HG03039 (cell line): ENCODE data around the gene ATP8B3.

Experiments used
- ATAC-seq: cut with Tn5 transposase; IDR thresholded peaks from one replicate; pipeline ENCODE4 v1.9.1; 2021; ENCODE audit warnings: mild to moderate bottlenecking, moderate library complexity; ENCODE audit not compliant: unreplicated experiment

ATP8B3 gene

DNA sequence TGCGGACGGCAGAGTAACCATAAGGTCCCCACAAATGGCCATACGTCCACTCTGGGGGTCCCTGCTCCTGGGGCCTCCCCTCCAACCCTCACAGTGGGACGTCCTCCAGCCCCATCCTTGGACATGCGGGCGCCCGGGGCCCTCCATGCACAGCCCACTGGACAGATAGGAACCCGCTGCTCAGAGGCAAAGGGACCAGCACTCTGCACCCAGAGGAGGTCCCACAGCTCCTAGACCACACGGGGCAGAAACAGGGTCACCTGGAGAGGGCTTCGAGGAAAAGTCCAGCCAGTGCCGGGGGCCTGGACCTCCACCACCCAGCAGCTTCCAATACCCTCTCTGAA lies 25.1 kb upstream of the ATP8B3 start:
- no peak for ATAC-seq

- ATAC-seq = no peak
Measured at GRCh38 chr19:1836458-1837221, 24.6 kb upstream of the ATP8B3 start.

DNA sequence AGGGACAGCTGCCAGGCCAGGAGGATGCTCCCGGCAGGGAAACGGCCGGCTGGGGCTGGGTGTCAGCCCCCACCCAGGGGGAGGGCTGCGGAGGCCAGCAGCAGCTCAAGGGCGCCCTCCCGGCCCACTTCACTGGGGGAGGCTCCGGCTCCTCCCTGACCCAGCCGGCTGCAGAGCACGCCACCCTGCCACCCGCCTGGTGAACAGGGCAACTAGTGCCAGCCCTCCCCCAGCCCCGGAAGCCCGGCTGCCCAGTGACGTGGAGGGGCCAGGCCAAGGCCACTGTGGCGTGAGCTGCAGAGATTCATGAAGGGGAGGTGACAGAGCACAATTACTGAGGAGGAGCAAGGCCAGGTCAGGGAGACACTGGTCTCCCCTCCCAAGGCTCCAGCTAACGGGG lies 21.5 kb upstream of the ATP8B3 start:
- no peak for ATAC-seq

- ATAC-seq = no peak
Measured at GRCh38 chr19:1832046-1832663, 20.1 kb upstream of the ATP8B3 start.

DNA sequence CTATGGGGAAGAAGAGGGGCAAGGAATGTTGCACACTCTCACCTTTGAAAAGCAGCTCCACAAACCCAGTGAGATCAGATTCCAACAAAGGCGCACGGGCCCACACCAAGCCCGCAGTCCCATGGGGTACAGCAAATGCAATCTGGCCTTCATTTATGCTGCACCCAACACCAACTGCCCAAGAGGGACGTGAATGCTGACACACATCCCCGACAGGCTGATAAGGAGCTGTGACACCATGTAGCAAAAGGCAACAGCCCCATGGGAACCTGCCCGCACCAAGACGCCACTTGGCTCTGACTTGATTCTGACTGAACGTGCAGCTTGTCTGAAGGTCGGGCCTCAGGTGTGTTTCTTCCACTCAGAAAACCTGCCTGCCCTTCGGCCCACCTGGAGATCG lies 18.9 kb upstream of the ATP8B3 start:
- ATAC-seq = no peak

DNA sequence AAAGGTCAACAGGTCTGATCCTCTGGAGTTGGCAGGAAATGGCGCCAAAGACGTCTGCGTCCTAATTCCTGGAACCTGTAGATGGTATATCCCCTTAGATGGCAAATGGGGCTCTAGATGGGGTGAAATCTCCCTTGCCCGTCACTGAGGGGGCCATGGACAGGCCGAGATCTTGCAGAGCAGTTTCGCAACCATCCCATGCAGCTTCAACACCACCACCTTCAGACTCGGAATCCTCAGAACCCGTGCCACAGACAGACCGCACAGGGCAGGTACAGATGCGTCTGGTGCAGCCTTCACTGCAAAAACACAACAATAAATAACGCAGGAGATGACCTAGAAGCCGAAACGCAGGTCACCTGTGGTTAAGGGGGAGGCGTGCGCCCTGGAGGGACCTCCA lies 18.5 kb upstream of the ATP8B3 start:
- ATAC-seq = no peak

DNA sequence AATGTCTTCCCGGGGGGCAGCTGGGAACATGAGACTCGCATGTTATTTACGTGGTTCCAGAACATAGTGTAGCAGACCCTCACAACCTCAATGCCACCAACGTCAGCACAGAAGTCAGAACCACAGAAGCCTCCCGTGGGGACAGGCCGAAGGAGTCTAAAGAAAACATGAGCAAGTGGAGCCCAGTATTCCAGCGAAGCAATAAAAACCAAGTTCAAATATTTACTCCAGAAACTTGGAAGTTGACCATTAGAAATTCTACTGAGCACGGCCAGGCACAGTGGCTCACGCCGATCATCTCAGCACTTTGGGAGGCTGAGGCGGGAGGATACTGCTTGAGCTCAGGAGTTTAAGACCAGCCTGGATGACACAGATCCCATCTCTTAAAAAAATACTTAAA lies 17.9 kb upstream of the ATP8B3 start:
- no peak for ATAC-seq

GRCh38 chr19:1828279-1829238 lies 16.5 kb upstream of the ATP8B3 start:
- ATAC-seq = no peak

GRCh38 chr19:1827566-1828278 lies 15.6 kb upstream of the ATP8B3 start:
- no peak for ATAC-seq

- ATAC-seq = no peak
Measured at GRCh38 chr19:1826557-1827521, 14.8 kb upstream of the ATP8B3 start.

DNA sequence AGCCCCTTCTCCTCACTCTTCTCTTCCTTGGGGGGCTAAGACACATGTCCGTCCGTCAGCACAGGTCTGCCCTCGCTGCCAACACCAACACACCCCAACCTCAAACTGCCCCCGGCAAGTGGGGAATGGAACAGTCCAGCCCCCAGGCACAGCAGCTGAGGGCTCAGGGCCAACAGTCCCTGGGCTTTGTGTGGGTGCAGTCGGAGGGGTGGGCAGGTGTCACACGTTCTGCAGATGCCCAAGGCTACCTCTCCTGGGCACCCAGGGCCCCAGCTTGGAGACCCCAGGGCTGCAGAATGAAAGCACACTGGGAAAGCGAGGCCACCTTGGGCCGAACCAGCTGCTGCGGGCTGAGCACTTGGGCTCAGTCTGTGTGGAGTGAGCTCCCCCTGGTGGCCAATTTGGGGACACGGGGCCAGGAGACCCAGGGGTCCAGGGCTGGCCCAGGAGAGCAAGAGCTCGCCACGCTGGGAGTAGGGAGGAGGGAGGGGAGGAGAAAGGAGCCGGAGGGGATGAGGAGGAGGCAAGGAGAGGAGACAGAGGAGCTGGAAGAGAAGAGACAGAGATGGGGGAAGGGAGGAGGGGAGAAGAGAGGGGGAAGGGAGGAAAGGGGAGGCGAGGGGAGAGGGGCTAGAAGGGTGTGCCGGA lies 14.0 kb upstream of the ATP8B3 start:
- no peak for ATAC-seq

DNA sequence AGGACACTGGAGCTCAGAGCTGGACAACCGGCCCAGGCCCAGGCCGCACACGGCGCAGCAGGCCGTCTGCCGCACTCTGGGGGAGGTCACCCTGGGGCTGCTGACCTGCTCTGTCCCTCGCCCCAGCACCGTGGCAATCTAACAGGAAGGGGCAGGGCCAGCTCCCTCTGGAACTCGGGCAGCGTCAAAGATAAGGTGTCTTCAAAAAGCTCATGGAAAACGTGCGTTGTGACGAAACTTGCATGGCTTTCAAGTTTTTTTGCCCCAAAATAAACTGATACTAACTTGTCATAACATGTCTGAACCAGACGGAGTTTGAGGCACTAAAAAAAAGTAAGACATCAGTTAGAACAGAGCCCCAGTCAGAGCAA lies 12.2 kb upstream of the ATP8B3 start:
- ATAC-seq = no peak

GRCh38 chr19:1823539-1824251 lies 11.6 kb upstream of the ATP8B3 start:
- ATAC-seq = no peak

GRCh38 chr19:1823020-1823419 lies 10.9 kb upstream of the ATP8B3 start:
- no peak for ATAC-seq

DNA sequence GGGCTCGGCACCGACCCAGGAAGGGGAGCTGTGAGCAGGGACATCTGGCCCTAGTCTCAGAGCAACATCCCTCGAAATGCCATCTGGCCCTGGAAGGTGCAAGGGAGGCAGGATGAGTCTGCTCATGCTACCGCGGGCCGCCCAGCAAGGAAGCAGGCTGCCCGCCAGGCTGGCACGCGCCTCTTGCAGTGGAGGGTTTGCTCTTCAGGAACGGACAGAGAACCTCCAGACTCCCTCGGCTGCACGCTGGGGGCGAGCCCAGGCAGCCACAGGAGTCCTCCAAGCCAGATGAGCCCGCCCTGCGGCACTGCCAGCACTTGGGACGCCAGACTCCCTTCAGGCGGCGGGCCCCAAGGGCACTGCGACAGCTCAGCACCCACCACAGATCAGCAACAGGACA lies 10.1 kb upstream of the ATP8B3 start:
- ATAC-seq = no peak

DNA sequence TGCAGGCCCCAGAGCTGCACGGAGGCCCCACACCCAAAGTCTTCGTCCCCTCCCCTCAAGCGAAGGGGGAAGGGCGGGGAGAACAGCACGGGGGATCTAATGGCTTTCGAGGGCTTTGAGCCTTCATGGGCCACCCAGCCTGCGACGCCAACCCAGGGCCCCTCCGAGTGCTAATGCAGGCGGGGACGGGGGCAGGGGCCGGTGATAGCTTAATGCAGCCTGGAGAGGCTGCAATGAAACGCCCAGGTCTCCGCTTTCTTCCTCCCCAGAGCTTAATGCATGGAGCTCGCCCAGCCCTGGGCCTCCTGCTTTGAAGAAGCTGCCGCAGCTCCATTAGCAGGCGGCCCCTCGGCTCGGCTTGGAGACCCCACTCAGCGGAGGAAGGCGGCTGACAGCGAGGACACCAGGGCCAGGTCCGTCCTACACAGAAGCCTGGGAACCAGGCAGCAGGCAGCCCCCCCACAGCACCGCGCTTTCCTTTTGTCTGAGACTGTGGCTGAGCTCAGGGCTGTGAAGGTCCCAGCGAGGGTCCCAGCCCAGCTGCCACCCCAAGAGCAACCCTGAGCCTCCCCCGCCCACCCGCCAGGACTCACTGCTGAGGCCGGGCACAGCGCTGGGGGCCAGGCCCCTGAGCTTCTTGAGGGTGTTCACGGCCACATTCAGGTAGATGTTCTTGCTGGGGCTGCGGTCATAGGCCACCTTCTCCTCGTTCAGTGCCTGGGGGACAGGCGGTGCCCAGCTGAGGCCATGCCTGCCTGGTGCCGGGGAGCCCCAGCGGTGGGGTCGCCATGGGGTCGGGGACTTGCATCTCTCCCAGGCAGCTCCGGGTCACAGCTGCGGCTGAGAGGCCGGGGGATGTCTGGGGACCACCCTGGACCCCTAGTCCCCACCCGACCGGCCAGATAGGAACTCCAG lies 7.5 kb upstream of the ATP8B3 start:
- ATAC-seq = no peak

GRCh38 chr19:1818549-1819195 lies 6.6 kb upstream of the ATP8B3 start:
- no peak for ATAC-seq
